ENCODE data around the gene PPP1R9A.

PPP1R9A gene

DNA sequence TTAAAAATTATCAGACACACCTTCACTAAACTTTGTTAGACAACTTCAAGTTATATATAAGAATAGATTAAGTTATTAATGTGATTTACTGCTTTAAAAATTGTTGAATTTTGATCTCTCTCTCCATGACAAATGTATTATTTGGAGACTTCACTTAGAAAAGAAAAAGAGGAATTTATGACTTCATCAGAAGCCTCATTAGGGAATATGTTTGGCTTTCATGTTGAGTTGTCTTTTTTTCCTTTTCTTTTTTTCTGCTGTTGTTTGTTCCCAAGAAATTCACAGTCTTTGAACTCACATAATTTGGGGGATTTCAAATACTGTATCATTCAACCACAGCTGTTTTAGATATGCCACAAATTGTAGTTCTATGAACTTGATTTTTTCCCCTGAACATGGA is 149.5 kb downstream of the PPP1R9A start:
- no peaks in the 10 kb centered on the region for H3K9me3 ChIP-seq (ENCODE audit: control insufficient read depth, insufficient read depth, low read length)
- no peaks in the 10 kb centered on the region for H3F3A ChIP-seq (ENCODE audit: control insufficient read depth, insufficient read depth)
- no peaks in the 10 kb centered on the region for H3K27me3 ChIP-seq (ENCODE audit: control insufficient read depth, low read length)
- no peaks in the 10 kb centered on the region for H3K9me2 ChIP-seq (replicated peaks; ENCODE audit: control insufficient read depth, low read length)
- H3K4me3 ChIP-seq (ENCODE audit: low read length), result no peak overlapping the region
- TF ChIP-seq CTCF (IDR thresholded peaks at IDR 0.05; ENCODE audit: low read depth, low read length, poor library complexity, severe bottlenecking), result no peak
- TF ChIP-seq EZH2phosphoT487 (IDR thresholded peaks at IDR 0.05; ENCODE audit: borderline replicate concordance, low read length), result no peak
- H3K27ac ChIP-seq (ENCODE audit: low read depth, low read length), result no peak overlapping the region
- H4K20me1 ChIP-seq (ENCODE audit: control insufficient read depth, insufficient read depth, low read depth, low read length), result no peaks in the 10 kb centered on the region
- no peaks in the 10 kb centered on the region for H3K79me2 ChIP-seq (ENCODE audit: control insufficient read depth, low read length)
- H3K36me3 ChIP-seq (ENCODE audit: control insufficient read depth, low read length), result no peaks in the 10 kb centered on the region
- no peak overlapping the region for H3K4me2 ChIP-seq (ENCODE audit: low read length)
- H3K4me1 ChIP-seq (ENCODE audit: control insufficient read depth, low read length), result no peaks in the 10 kb centered on the region

GRCh38 chr7:95059842-95060313 is 152.5 kb downstream of the PPP1R9A start:
- TF ChIP-seq EZH2phosphoT487 (IDR thresholded peaks at IDR 0.05; ENCODE audit: borderline replicate concordance, low read length) (no peak), CTCF (IDR thresholded peaks at IDR 0.05; ENCODE audit: low read depth, low read length, poor library complexity, severe bottlenecking) (no peak)
- Histone ChIP-seq H3F3A (ENCODE audit: control insufficient read depth, insufficient read depth) (no peaks in the 10 kb centered on the region), H3K4me3 (ENCODE audit: low read length) (no peak overlapping the region), H4K20me1 (ENCODE audit: control insufficient read depth, insufficient read depth, low read depth, low read length) (no peaks in the 10 kb centered on the region), H3K9me3 (ENCODE audit: control insufficient read depth, insufficient read depth, low read length) (no peaks in the 10 kb centered on the region), H3K79me2 (ENCODE audit: control insufficient read depth, low read length) (no peaks in the 10 kb centered on the region), H3K4me2 (ENCODE audit: low read length) (no peak overlapping the region), H3K27ac (ENCODE audit: low read depth, low read length) (no peak overlapping the region), H3K36me3 (ENCODE audit: control insufficient read depth, low read length) (no peaks in the 10 kb centered on the region), H3K27me3 (ENCODE audit: control insufficient read depth, low read length) (no peaks in the 10 kb centered on the region), H3K9me2 (replicated peaks; ENCODE audit: control insufficient read depth, low read length) (no peaks in the 10 kb centered on the region), H3K4me1 (ENCODE audit: control insufficient read depth, low read length) (no peaks in the 10 kb centered on the region)

DNA sequence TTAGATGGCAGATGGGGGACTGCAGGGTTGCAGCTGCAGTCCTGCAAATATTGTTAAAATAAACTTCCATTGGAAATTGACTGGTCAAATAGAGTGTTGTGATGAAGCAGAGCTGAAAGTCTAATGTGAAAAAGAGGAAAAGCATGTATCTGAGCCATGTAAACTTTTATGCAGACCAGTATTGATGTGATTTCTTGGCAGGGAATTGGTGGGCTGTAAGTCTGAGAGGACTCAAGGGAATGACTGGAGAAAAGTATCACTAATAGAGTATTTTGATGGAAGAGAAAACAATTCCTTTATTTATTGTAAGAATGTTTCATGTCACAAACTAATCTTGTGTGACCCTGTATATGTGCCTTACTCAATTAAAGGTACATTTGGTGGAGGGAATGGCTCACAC is 155.5 kb downstream of the PPP1R9A start:
- TF ChIP-seq EZH2phosphoT487 (IDR thresholded peaks at IDR 0.05; ENCODE audit: borderline replicate concordance, low read length) (no peak), CTCF (IDR thresholded peaks at IDR 0.05; ENCODE audit: low read depth, low read length, poor library complexity, severe bottlenecking) (no peak)
- Histone ChIP-seq H3K4me2 (ENCODE audit: low read length) (no peak overlapping the region), H3K36me3 (ENCODE audit: control insufficient read depth, low read length) (no peaks in the 10 kb centered on the region), H3K4me3 (ENCODE audit: low read length) (no peak overlapping the region), H3K4me1 (ENCODE audit: control insufficient read depth, low read length) (no peaks in the 10 kb centered on the region), H3K9me3 (ENCODE audit: control insufficient read depth, insufficient read depth, low read length) (no peaks in the 10 kb centered on the region), H3K9me2 (replicated peaks; ENCODE audit: control insufficient read depth, low read length) (no peaks in the 10 kb centered on the region), H4K20me1 (ENCODE audit: control insufficient read depth, insufficient read depth, low read depth, low read length) (no peaks in the 10 kb centered on the region), H3K27ac (ENCODE audit: low read depth, low read length) (no peak overlapping the region), H3K79me2 (ENCODE audit: control insufficient read depth, low read length) (no peaks in the 10 kb centered on the region), H3F3A (ENCODE audit: control insufficient read depth, insufficient read depth) (no peaks in the 10 kb centered on the region), H3K27me3 (ENCODE audit: control insufficient read depth, low read length) (no peaks in the 10 kb centered on the region)

All from DOHH2 (cell line).